ENCODE data around the gene OST4. TPM values are rescaled to one million over a fixed set of nuclear protein-coding genes. Genes with fewer than 3 reads are reported as not detected.

The OST4 gene
- total RNA-seq, 1 donor from 2014 or later = 243 TPM

DNA sequence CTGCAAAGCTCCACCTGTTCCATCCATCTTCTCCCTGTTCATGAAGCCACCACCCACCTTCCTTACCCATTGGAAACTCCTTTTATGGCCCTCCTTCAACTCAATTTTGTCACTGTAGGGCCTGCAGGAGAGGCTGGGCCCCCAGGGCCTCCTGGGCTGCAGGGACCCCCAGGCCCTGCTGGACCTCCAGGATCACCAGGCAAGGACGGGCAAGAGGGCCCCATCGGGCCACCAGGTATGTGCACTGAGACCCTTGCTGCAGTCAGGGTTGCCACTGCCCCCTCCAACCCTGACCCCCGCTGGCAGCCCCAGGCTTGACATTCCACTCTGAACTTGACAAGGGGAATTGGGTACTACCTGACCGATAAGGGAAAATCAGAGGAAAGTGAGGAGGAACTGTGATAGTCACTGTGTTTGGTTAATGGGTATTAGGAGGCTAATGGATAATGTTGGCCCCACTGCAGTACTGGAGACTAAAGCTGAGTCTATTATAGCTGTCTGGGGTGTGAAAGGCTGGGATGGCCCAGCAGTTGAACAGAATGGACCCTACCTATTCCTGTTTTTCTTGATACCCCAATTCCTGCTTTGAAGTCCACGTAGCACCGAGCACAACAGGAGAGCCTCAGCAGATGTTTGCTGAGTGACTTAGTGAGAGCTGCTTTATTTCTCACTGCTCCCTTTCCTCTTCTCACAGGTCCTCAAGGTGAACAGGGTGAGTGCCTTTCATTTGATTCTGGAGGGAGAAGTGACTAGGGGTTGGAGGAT is 13.0 kb upstream of the OST4 start:
- Mint-ChIP-seq H3K36me3 (ENCODE audit: low read depth) (no peaks in the 10 kb centered on the region), H3K27me3 (no peaks in the 10 kb centered on the region), H3K27ac (no peak overlapping the region), H3K4me3 (peak overlapping the region; percentile 19), H3K4me1 (peaks cover 23% of the 10 kb centered on the region), H3K9me3 (no peaks in the 10 kb centered on the region)
- ATAC-seq (ENCODE audit: low read depth) (no peak), DNase-seq (no peak)
- TF ChIP-seq, protein P1, sequence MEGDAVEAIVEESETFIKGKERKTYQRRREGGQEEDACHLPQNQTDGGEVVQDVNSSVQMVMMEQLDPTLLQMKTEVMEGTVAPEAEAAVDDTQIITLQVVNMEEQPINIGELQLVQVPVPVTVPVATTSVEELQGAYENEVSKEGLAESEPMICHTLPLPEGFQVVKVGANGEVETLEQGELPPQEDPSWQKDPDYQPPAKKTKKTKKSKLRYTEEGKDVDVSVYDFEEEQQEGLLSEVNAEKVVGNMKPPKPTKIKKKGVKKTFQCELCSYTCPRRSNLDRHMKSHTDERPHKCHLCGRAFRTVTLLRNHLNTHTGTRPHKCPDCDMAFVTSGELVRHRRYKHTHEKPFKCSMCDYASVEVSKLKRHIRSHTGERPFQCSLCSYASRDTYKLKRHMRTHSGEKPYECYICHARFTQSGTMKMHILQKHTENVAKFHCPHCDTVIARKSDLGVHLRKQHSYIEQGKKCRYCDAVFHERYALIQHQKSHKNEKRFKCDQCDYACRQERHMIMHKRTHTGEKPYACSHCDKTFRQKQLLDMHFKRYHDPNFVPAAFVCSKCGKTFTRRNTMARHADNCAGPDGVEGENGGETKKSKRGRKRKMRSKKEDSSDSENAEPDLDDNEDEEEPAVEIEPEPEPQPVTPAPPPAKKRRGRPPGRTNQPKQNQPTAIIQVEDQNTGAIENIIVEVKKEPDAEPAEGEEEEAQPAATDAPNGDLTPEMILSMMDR (IDR thresholded peaks at IDR 0.05) = no peak
- CTCF ChIA-PET = interaction anchor here (4.4 kb wide), 1 partner anchor 123 kb away, joined by 12 read pairs; no protein-coding TSS in a partner anchor
- intact Hi-C loops (cut with micrococcal nuclease) = loop anchor here (5.0 to 10.0 kb wide), 2 partner anchors 237 to 500 kb away; partner anchors contain the start of genes DPYSL5 and ZNF512
- POLR2A ChIA-PET = interaction anchor here (1.3 to 6.6 kb wide), 3 partner anchors 13 to 34 kb away, joined by 3 to 53 read pairs (median 43); partner anchors contain the start of genes AGBL5 and OST4

DNA sequence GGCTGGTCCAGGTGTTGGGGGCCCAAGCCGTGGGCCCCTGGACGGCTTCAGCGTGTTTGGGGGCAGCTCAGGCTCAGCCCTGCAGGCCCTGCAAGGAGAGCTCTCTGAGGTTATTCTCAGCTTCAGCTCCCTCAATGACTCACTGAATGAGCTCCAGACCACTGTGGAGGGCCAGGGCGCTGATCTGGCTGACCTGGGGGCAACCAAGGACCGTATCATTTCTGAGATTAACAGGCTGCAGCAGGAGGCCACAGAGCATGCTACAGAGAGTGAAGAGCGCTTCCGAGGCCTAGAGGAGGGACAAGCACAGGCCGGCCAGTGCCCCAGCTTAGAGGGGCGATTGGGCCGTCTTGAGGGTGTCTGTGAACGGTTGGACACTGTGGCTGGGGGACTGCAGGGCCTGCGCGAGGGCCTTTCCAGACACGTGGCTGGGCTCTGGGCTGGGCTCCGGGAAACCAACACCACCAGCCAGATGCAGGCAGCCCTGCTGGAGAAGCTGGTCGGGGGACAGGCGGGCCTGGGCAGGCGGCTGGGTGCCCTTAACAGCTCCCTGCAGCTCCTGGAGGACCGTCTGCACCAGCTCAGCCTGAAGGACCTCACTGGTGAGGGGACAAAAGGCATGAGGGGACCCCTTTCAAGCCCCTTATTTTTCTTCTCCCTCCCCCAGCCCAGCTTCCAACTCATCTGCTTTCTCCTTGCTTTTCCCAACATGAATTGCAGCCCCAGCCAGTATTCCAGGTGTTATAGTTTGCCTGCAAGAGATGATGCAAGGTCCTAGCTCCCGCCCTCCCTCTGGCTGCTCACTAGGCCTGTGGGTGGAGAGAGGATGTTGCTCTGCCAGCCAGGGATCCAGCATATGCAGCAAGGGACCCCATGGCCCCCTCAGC is 12.2 kb upstream of the OST4 start:
- Mint-ChIP-seq H3K27me3 (no peaks in the 10 kb centered on the region), H3K9me3 (no peaks in the 10 kb centered on the region), H3K36me3 (ENCODE audit: low read depth) (no peaks in the 10 kb centered on the region), H3K4me3 (no peak overlapping the region), H3K4me1 (peaks cover 23% of the 10 kb centered on the region), H3K27ac (no peak overlapping the region)
- DNase-seq (no peak), ATAC-seq (ENCODE audit: low read depth) (no peak)
- POLR2A ChIA-PET = interaction anchor here (1.0 to 6.6 kb wide), 5 partner anchors 9 to 33 kb away, joined by 3 to 53 read pairs (median 4); partner anchors contain the start of genes AGBL5 and OST4
- TF ChIP-seq, protein P1 (IDR thresholded peaks at IDR 0.05) = no peak
- CTCF ChIA-PET = interaction anchor here (1.6 kb wide), 1 partner anchor 122 kb away, joined by 4 read pairs; no protein-coding TSS in a partner anchor
- intact Hi-C loops (cut with micrococcal nuclease) = loop anchor here (10.0 kb wide), 1 partner anchor 501 kb away; the partner anchor contains the start of gene ZNF512

DNA sequence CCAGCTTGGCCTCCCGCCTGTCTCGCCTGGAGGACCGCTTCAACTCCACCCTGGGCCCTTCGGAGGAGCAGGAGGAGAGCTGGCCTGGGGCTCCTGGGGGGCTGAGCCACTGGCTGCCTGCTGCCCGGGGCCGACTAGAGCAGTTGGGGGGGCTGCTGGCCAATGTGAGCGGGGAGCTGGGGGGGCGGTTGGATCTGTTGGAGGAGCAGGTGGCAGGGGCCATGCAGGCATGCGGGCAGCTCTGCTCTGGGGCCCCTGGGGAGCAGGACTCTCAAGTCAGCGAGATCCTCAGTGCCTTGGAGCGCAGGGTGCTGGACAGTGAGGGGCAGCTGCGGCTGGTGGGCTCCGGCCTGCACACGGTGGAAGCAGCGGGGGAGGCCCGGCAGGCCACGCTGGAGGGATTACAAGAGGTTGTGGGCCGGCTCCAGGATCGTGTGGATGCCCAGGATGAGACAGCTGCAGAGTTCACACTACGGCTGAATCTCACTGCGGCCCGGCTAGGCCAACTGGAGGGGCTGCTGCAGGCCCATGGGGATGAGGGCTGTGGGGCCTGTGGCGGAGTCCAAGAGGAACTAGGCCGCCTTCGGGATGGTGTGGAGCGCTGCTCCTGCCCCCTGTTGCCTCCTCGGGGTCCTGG is 11.4 kb upstream of the OST4 start:
- POLR2A ChIA-PET = interaction anchor here (1.0 to 6.6 kb wide), 5 partner anchors 8 to 32 kb away, joined by 3 to 53 read pairs (median 4); partner anchors contain the start of genes AGBL5 and OST4

DNA sequence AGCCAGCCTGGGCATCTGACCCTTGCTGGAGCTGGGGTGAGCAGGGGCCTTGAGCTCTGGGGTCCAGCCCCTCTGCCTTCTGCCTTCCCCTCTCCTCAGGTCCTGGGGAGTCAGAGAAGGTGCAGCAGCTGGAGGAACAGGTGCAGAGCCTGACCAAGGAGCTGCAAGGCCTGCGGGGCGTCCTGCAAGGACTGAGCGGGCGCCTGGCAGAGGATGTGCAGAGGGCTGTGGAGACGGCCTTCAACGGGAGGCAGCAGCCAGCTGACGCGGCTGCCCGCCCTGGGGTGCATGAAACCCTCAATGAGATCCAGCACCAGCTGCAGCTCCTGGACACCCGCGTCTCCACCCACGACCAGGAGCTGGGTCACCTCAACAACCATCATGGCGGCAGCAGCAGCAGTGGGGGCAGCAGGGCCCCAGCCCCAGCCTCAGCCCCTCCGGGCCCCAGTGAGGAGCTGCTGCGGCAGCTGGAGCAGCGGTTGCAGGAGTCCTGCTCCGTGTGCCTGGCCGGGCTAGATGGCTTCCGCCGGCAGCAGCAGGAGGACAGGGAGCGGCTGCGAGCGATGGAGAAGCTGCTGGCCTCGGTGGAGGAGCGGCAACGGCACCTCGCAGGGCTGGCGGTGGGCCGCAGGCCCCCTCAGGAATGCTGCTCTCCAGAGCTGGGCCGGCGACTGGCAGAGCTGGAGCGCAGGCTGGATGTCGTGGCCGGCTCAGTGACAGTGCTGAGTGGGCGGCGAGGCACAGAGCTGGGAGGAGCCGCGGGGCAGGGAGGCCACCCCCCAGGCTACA is 10.7 kb upstream of the OST4 start:
- CTCF ChIA-PET = interaction anchor here (0.7 to 1.6 kb wide), 5 partner anchors 10 to 198 kb away, joined by 3 to 16 read pairs (median 4); partner anchors contain the start of gene OST4
- no peak for ATAC-seq (ENCODE audit: low read depth)

More for the DNA sequence above, 11.4 kb upstream of the OST4 start:
- DNase-seq (no peak), ATAC-seq (ENCODE audit: low read depth) (no peak)
- TF ChIP-seq, protein P1 (IDR thresholded peaks at IDR 0.05) = no peak
- CTCF ChIA-PET = interaction anchor here (1.6 kb wide), 1 partner anchor 121 kb away, joined by 4 read pairs; no protein-coding TSS in a partner anchor
- Mint-ChIP-seq H3K4me3 (no peak overlapping the region), H3K9me3 (no peaks in the 10 kb centered on the region), H3K27ac (no peak overlapping the region), H3K4me1 (peaks cover 24% of the 10 kb centered on the region), H3K36me3 (ENCODE audit: low read depth) (no peaks in the 10 kb centered on the region), H3K27me3 (no peaks in the 10 kb centered on the region)
- intact Hi-C loops (cut with micrococcal nuclease) = loop anchor here (10.0 kb wide), 1 partner anchor 502 kb away; the partner anchor contains the start of gene ZNF512

More for the DNA sequence above, 10.7 kb upstream of the OST4 start:
- Mint-ChIP-seq H3K4me3 (no peak overlapping the region), H3K4me1 (peaks cover 27% of the 10 kb centered on the region), H3K27me3 (no peaks in the 10 kb centered on the region), H3K27ac (peak overlapping the region; percentile 95), H3K9me3 (no peaks in the 10 kb centered on the region), H3K36me3 (ENCODE audit: low read depth) (no peaks in the 10 kb centered on the region)
- intact Hi-C loops (cut with micrococcal nuclease) = loop anchor here (1.0 to 10.0 kb wide), 6 partner anchors 11 to 503 kb away; partner anchors contain the start of genes AGBL5, ATRAID, OST4 and PREB
- POLR2A ChIA-PET = interaction anchor here (1.1 to 6.6 kb wide), 7 partner anchors 9 to 52 kb away, joined by 3 to 53 read pairs (median 4); partner anchors contain the start of genes AGBL5, OST4 and PREB
- TF ChIP-seq, protein P1 (IDR thresholded peaks at IDR 0.05) = no peak
- no peak for DNase-seq
